ENCODE data around the gene ANKS1A. TPM values are rescaled to one million over a fixed set of nuclear protein-coding genes. Genes with fewer than 3 reads are reported as not detected.

The ANKS1A gene
- total RNA-seq, 1 experiment from 2014 or later: 24.0 TPM

GRCh38 chr6:35061102-35061615 is 172.1 kb downstream of the ANKS1A start:
- H3K4me1 ChIP-seq: no peaks in the 10 kb centered on the region
- CTCF ChIA-PET: no interaction called here
- no peaks in the 10 kb centered on the region for H3K27me3 ChIP-seq (replicated peaks; ENCODE audit: control insufficient read depth, insufficient read depth, low read length)
- DNase-seq: no peak
- BruUV-seq (replicated peaks): no TSS peak
- no peaks in the 10 kb centered on the region for H3K9me3 ChIP-seq
- H3K27me3 Mint-ChIP-seq (ENCODE audit: insufficient read depth, unreplicated experiment): no peaks in the 10 kb centered on the region
- no peaks in the 10 kb centered on the region; the same call in none of the 2 replicates for H3K36me3 ChIP-seq (ENCODE audit: control insufficient read depth, insufficient read depth, low read length)
- TF ChIP-seq CTCF (IDR thresholded peaks at IDR 0.05; ENCODE audit: insufficient read depth in 1 of 2, low read depth in 1 of 2, low read length in 1 of 2, severe bottlenecking in 1 of 2, unreplicated experiment in 1 of 2): no peak
- POLR2A ChIA-PET: interaction anchor here (0.5 kb wide), 1 partner anchor 416 kb away, joined by 3 read pairs; no protein-coding TSS in a partner anchor
- H3K36me3 Mint-ChIP-seq (ENCODE audit: insufficient read depth, unreplicated experiment): peaks cover 24% of the 10 kb centered on the region
- no peak overlapping the region for H3K4me3 Mint-ChIP-seq (ENCODE audit: unreplicated experiment)
- H3K4me3 ChIP-seq (ENCODE audit: low read depth, low read length): no peak overlapping the region
- no peaks in the 10 kb centered on the region for H3K4me1 Mint-ChIP-seq (ENCODE audit: low read depth, unreplicated experiment)
- no peak overlapping the region for H3K27ac Mint-ChIP-seq (ENCODE audit: unreplicated experiment)
- intact Hi-C loops (cut with micrococcal nuclease; ENCODE audit: unreplicated experiment): no loop called here
- H3K9me3 Mint-ChIP-seq (ENCODE audit: unreplicated experiment): no peaks in the 10 kb centered on the region

- CTCF ChIA-PET: no interaction called here
- intact Hi-C loops (cut with micrococcal nuclease; ENCODE audit: unreplicated experiment): no loop called here
- Mint-ChIP-seq H3K27ac (ENCODE audit: unreplicated experiment) (no peak overlapping the region), H3K4me1 (ENCODE audit: low read depth, unreplicated experiment) (no peaks in the 10 kb centered on the region), H3K9me3 (ENCODE audit: unreplicated experiment) (no peaks in the 10 kb centered on the region), H3K36me3 (ENCODE audit: insufficient read depth, unreplicated experiment) (peaks cover 25% of the 10 kb centered on the region), H3K27me3 (ENCODE audit: insufficient read depth, unreplicated experiment) (no peaks in the 10 kb centered on the region), H3K4me3 (ENCODE audit: unreplicated experiment) (no peak overlapping the region)
- no peaks in the 10 kb centered on the region; the same call in none of the 2 replicates for H3K36me3 ChIP-seq (ENCODE audit: control insufficient read depth, insufficient read depth, low read length)
- H3K4me1 ChIP-seq: no peaks in the 10 kb centered on the region
- DNase-seq: no peak
- H3K27me3 ChIP-seq (replicated peaks; ENCODE audit: control insufficient read depth, insufficient read depth, low read length): no peaks in the 10 kb centered on the region
- no peak overlapping the region for H3K4me3 ChIP-seq (ENCODE audit: low read depth, low read length)
- TF ChIP-seq CTCF (IDR thresholded peaks at IDR 0.05; ENCODE audit: insufficient read depth in 1 of 2, low read depth in 1 of 2, low read length in 1 of 2, severe bottlenecking in 1 of 2, unreplicated experiment in 1 of 2): no peak
- H3K9me3 ChIP-seq: no peaks in the 10 kb centered on the region
- BruUV-seq (replicated peaks): no TSS peak
- POLR2A ChIA-PET: interaction anchor here (0.5 kb wide), 1 partner anchor 416 kb away, joined by 3 read pairs; no protein-coding TSS in a partner anchor
Observed at GRCh38 chr6:35061651-35062410, 172.8 kb downstream of the ANKS1A start.

- H3K36me3 ChIP-seq (ENCODE audit: control insufficient read depth, insufficient read depth, low read length): no peaks in the 10 kb centered on the region; the same call in none of the 2 replicates
- intact Hi-C loops (cut with micrococcal nuclease; ENCODE audit: unreplicated experiment): no loop called here
- no peak overlapping the region for H3K4me3 ChIP-seq (ENCODE audit: low read depth, low read length)
- Mint-ChIP-seq H3K4me3 (ENCODE audit: unreplicated experiment) (no peak overlapping the region), H3K27me3 (ENCODE audit: insufficient read depth, unreplicated experiment) (no peaks in the 10 kb centered on the region), H3K9me3 (ENCODE audit: unreplicated experiment) (no peaks in the 10 kb centered on the region), H3K4me1 (ENCODE audit: low read depth, unreplicated experiment) (no peaks in the 10 kb centered on the region), H3K36me3 (ENCODE audit: insufficient read depth, unreplicated experiment) (peaks cover 33% of the 10 kb centered on the region), H3K27ac (ENCODE audit: unreplicated experiment) (no peak overlapping the region)
- BruUV-seq (replicated peaks): no TSS peak
- no peaks in the 10 kb centered on the region for H3K27me3 ChIP-seq (replicated peaks; ENCODE audit: control insufficient read depth, insufficient read depth, low read length)
- DNase-seq: no peak
- H3K9me3 ChIP-seq: no peaks in the 10 kb centered on the region
- H3K4me1 ChIP-seq: no peaks in the 10 kb centered on the region
- ChIA-PET CTCF (interaction anchor here (0.6 kb wide), 1 partner anchor 14 kb away, joined by 3 read pairs; no protein-coding TSS in a partner anchor), POLR2A (no interaction called here)
- TF ChIP-seq CTCF (IDR thresholded peaks at IDR 0.05; ENCODE audit: insufficient read depth in 1 of 2, low read depth in 1 of 2, low read length in 1 of 2, severe bottlenecking in 1 of 2, unreplicated experiment in 1 of 2): no peak
Observed at GRCh38 chr6:35062676-35063574, 173.9 kb downstream of the ANKS1A start.
